GM12891 (cell line): Measurements from ENCODE around the gene RET.

Experiments
- PAX5 ChIP-seq: IDR thresholded peaks from 2 replicates; pipeline ENCODE4 v1.6.1; 2011; ENCODE audit warnings: low read length, moderate library complexity, mild to moderate bottlenecking; ENCODE audit not compliant: insufficient read depth, severe bottlenecking
- POLR2AphosphoS5 ChIP-seq: IDR thresholded peaks from 2 replicates; pipeline ENCODE4 v1.6.1; 2011; ENCODE audit warnings: low read depth, low read length, control low read depth
- POU2F2 ChIP-seq: IDR thresholded peaks from 2 replicates; pipeline ENCODE4 v1.6.1; 2011; ENCODE audit warnings: low read depth, mild to moderate bottlenecking, control low read depth, low read length, moderate library complexity

DNA sequence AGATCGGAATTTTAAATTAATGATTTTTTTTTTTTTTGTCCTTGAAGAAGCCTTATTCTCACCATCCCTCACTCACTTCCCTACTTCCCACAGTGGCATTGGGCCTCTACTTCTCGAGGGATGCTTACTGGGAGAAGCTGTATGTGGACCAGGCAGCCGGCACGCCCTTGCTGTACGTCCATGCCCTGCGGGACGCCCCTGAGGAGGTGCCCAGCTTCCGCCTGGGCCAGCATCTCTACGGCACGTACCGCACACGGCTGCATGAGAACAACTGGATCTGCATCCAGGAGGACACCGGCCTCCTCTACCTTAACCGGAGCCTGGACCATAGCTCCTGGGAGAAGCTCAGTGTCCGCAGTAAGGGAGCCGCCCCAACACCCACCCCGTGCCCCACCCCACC is 23.5 kb downstream of the RET start:
- TF ChIP-seq POU2F2 (no peak), PAX5 (no peak), POLR2AphosphoS5 (no peak)
